Stromal cell of bone marrow (primary cell): ENCODE results near the gene PGBD2.
"Not testable (repeated sequence)": the region's sequence is repeated elsewhere in the genome, so short reads cannot be mapped to it uniquely, and the experiment has no call there.

Source experiments
- DNase-seq: peaks from one replicate; pipeline ENCODE4 v3.0.0-alpha.2; 2012; ENCODE audit warnings: low read depth

Gene PGBD2

DNA sequence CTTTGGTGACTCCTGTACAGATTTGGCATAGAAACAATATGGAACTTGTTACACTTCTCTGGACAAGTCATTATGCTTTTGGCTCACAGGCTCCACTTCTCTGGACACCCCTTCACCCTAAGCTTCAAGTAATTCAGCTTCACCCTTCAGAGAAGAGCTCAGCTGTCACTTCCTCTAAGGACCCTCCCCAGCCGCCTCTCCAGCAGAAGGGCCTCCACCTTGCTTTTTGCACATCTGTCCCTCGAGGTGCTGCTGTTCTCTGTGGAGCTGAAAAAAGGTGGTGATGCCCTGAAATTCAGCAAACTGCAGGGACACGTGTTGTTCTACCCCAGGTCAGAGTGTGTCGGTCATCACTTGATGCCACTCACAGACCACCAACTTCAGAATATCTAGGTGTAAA is 19.8 kb downstream of the PGBD2 start:
- DNase-seq = not testable (repeated sequence)

GRCh38 chr1:248926401-248927182 is 20.6 kb downstream of the PGBD2 start:
- DNase-seq = no peak

DNA sequence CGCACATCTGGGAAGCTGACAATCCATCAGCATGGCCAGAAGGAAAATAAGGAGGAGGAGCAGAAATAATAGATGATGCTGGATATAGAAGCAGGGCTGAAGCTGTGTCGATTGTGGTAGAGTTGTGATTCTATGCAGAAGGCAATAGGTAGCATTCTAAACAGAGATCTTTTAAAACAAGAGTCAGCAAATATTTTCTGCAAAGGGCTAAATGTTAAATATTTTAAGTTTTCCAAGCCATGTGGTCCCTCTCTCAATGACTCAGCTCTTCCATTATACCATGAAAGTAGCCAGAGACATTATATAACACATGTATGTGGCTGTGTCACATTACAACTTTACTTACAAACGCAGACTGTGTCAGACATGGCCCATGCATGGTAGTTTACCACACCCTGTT is 21.2 kb downstream of the PGBD2 start:
- not testable (repeated sequence) for DNase-seq

DNA sequence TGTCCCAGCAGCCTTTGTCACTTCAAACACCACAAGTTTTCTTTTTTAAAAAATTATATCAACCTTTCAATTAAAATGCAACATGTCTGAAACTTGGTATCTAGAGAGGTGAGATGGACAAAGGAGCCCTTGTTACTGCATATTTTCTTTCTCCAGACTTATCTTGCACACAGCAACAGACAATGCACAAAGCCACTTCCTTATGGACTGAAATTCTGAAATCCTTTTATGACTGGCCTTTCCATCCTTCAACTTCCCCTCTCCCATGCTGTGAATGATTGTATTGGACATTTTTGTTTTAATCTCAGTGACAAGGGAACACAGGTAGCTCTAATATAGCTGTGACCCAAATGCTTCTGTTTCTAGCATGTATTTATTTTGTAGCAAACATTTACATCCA is 22.1 kb downstream of the PGBD2 start:
- not testable (repeated sequence) for DNase-seq

DNA sequence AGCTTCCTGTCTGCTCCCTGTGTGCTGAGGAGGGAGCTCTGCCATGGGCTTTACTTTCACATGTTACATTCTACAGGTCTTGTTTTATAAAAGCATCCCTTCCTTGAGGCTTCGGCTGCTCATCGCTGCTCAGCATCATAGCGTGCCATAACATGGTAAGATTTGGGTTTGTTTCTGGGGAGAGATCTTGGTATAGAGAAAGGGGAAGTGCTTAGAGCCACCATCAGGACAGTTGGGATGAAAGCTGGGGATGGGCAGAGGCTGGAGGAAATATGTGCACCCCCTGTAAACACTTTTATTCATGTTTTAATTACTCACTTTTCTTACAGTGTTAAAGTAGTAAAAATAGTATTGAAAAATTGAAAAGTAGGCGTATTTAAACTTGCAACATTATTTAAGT is 24.0 kb downstream of the PGBD2 start:
- not testable (repeated sequence) for DNase-seq

GRCh38 chr1:248938173-248938809 is 32.3 kb downstream of the PGBD2 start:
- not testable (repeated sequence) for DNase-seq

- not testable (repeated sequence) for DNase-seq
Measured at GRCh38 chr1:248944134-248944999, 38.3 kb downstream of the PGBD2 start.

DNA sequence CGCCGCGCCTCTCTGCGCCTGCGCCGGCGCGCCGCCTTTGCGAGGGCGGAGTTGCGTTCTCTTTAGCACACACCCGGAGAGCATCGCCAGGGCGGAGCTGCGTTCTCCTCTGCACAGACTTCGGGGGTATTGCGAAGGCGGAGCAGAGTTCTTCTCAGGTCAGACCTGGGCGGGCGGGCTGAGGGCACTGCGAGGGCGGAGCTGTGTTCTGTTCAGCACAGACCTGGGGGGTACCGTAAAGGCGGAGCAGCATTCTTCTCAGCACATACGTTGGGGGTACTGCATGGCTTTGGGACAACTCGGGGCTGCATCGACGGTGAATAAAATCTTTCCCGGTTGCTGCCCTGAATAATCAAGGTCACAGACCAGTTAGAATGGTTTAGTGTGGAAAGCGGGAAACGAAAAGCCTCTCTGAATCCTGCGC is 39.0 kb downstream of the PGBD2 start:
- not testable (repeated sequence) for DNase-seq

GRCh38 chr1:248945453-248945852 is 39.4 kb downstream of the PGBD2 start:
- not testable (repeated sequence) for DNase-seq

GRCh38 chr1:248945856-248946416 is 39.9 kb downstream of the PGBD2 start:
- not testable (repeated sequence) for DNase-seq
